ENCODE data around the gene PALM2AKAP2.

Gene PALM2AKAP2

DNA sequence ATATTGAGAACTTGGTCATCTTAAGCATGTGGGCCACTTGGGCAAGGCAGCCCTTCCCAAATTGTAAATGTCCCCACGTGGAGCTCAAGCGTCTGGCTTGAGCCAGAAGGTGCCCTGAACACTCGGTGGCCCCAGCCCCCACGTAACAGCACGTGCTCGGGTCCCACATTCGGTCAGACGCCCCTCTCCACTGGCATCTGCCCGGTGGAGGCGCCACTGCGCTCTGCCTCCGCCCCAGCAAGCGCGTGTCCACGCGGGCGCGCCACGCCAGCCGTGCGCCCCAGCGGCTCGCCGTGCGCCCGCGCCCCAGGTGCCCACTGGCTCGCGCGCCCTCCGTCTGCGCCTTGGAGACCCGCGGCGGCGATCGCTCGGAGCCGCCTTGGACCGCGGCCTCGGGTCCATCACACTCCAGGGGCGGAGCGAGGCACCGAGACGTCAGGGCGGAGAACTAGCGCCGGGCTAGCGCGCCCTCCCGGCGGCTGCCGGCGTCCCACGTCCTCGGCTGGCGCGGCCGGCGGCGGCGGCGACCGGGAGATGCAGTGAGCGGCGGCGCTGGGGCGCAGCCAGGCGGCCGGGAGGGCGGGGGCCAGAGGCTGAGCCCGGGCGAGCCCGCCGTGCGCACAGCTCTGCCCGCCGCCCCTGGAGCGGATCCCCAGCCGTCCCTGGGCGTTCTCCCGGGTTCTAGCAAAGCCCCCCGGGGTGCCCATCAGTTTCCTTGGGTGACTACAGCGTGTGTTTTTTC lies at the start of gene PALM2AKAP2:
TSS of gene PALM2AKAP2 (plus strand) at position 488 of the 742 bp plus-strand sequence. CDS start 291 bp downstream, outside the sequence.
- no peak for DNase-seq

DNA sequence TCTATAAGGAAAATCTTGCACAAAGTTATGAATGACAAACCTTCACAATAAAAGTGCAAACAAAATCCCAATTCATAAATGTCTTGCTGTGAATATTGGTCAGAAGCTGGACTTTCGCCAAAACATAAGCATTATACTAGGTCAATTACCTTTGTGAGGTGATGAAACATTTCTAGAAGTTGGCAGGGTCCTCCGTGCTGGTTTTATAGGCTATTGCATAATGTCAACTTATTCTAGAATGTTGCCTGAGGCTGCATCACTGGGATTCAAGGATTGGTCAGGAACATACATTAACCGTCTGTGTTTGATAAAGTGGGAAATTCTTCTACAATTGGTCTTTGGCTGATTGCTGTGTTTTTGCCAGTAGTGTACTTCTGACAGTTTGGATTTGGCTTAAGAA lies 49.8 kb upstream of the PALM2AKAP2 start:
- no peak for DNase-seq

DNA sequence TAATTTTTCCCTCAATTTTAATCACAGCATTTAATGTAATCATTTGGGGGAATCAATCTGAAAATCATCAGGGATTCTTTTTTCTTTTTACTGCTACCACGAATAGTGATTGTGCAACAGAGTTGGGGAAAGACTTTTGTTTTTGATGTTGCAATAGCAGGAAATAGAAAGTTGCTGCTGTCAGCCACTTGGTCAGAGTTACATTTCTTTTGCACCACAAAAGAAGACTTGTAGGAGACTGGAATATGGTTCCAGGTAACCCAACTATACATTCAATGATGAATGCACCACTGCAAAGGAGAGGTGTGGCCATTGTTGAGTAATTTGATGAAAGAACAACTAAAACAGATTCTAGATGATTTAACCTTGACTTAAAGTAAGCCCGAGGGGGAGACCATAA lies 46.3 kb upstream of the PALM2AKAP2 start:
- DNase-seq: no peak

DNA sequence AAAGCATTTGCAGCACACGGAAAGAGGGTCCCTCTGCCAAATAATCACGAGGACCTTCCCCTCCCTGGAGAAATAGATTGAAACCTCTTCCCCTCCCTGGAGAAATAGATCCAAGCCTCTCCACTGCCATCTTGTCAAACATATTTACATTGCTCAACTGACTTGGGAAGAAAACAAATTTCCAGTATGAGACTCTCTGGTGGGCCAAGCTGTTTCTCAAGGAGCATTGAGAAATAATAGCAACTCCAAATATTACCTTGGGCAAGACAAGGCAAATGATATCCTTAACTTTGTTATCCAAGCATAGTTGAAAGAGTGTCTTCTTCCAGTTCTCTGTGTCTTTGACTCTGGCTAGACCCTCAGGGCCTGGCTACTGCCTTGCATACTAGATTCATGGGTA lies 45.2 kb upstream of the PALM2AKAP2 start:
- no peak for DNase-seq

DNA sequence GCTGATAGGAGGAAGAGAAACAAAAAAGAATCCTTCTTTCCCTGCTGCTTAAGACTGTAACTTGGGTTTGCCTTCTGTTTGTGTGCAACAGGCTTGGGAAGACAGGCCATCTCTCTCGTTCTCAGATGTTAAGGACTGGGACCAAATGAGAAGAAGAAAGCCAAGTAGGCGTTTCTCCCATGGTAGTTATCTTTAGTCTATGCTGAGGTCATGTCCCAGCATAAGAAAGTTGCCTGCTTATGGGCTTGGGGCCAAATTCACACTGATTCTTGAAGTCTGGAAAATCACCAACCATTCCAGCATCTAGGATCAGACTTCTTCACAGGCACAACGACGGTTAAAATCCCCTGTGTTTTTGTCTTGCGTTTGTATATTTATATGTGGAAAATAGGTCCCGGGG lies 44.2 kb upstream of the PALM2AKAP2 start:
- DNase-seq: no peak

DNA sequence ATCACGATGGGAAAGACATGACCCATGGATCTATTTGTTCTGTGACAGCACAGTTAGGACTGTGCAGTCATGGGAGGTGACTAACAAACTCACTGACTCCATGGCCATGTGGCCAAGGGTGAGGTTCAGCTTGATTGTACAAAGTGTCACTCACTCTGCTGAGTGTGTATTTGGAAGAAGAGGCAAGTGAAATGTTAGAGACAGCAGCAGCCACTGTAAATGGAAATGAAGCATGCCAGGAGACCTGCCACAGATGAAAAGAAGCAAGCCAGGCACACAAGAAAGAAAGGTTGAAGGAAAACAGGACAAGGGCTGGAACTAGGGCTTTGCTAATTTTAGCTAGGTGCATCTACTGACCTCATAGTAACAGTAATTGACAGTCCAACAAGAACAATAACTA lies 42.7 kb upstream of the PALM2AKAP2 start:
- no peak for DNase-seq

DNA sequence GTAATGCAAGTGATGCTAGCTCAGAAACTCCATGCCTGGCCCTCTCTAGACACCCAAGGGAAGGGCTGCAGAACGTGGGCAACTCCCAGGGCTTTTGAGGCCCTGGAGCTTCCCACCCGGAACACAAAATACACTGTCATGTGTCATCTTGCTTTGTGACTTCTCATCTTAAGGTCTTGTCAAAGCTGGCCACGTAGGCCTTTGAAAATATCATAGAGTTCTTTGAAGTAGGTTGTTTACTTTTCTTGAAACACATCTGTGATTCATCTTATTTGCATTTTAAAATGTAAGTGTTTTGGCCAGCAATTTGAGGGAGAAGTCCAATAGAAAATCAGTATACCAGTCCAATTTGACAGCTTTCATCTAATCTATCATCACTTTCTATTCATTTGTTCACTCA lies 40.2 kb upstream of the PALM2AKAP2 start:
- DNase-seq: no peak

DNA sequence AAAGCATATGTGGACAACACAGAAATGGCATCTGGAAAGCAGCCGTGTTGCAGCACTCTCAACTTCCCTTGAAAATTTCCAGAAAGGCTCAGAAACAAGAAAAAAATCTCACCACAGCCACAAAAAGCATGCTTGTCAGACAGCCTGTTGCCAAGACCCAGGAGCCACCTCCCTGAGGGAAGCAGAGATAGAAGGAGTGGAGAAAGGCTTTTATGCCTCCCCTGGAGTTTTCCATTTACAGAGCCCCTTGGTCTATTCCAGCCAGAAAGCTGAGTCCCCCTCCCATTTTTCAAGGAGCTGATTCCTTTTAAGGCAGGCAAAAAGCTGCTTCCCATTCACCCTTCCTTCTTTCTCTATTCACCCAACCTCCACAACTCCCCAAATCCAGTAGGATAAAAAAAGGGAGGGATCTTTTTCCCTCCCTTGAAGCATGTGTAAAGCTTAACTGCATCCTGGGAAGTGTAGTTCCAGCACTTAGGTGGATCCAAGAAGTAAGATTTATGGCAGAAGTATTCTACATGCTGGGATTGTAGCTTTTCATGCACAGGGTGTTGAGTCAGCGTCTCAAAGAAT lies 37.1 kb upstream of the PALM2AKAP2 start:
- DNase-seq: no peak

DNA sequence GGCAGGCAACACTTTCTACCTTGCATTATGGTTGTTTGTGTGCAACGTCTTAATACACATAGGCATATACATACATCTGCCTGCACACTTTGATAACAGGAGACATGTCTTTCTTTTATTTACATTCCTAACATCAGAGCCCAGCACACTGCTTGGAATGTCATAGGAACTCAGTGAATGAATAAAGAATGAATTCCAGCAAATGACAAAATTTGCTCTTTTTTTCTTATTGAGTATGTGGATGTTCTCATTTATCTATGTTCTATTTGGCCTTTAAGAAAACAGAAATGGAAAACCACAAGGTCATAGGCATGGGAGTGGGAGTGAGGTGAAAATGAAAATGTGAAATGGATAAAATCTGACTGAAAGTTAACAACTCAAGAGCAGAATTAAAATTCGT lies 36.3 kb upstream of the PALM2AKAP2 start:
- no peak for DNase-seq

DNA sequence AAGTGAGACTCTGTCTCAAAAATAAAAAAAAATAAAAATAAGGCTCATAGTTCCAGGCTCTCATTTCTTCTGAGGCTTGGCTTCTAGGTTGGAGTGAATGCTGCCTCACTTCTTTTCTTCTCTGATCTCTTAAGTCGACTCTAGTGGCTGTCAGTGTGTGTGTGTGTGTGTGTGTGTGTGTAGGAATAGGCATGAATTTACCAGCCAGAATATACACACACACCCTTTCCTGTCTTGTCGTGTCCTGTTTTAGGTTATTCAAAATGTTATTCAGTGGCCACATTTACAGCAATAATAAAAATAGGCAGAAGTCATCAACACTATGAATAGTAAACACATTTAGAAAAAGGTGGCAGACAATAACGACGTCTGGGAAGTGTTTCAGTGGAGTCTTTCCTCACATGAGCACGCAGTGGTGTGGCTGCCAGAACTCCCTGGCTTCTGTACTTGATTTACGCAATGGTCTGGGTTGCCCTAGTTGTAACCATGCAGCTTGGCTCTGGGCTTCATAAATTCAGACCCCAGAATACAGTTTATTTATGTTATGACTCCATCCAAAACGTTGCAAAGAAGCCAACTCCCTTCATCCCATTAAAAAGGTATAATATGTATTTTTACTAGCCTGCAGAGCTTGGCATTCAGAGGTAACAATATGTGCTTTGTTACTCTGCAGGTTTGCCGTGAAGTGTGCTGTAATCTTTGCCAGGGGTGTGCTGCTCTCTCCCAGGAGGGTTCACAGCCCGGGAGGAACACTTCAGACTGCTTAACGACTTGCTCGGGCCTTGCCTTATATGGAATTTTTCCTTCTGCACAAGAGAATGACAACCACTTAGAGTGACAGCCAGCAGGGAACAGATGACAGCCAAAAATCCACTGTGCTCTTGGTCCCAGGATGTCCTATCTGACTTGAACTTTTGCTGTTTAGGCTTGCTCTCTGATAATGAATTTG lies 34.4 kb upstream of the PALM2AKAP2 start:
- no peak for DNase-seq

DNA sequence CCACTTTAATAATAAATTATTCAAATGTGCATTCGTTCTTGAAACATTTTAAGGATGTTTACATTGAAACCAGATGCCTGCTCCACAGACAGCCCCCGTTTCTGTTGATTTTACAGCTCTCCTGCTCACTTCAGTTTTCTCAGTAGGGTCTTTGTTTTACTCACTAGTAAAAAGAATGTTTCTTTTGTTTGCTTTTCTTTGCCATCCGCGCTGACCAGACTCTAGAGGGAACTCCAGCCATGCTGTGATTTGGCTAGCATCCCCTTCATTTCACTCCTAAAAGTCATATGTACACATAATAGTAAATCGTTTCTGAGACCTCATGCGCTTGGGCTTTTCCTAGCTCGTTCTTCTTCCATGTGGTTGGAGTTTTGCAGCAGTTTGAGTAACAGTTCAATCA lies 28.7 kb upstream of the PALM2AKAP2 start:
- DNase-seq: no peak

DNA sequence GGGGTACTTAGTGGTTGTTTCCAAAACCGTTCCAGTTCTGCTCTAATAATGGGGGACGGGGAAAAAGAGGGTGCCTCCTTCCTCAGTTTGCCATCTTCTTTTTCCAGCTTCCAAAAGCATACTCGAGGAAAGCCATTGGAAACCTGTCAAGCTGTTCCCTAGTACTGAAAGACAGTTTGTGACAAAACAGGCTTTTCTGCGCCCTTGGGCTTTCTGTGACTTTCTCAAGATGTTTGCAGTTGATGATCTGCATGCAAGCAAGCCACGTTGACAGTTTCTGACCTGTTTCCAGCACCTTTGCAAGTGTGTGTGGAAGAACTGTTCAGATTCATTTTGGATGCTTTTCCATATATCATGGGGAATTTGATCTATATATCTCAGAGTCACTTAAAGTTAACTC lies 26.7 kb upstream of the PALM2AKAP2 start:
- DNase-seq: no peak

DNA sequence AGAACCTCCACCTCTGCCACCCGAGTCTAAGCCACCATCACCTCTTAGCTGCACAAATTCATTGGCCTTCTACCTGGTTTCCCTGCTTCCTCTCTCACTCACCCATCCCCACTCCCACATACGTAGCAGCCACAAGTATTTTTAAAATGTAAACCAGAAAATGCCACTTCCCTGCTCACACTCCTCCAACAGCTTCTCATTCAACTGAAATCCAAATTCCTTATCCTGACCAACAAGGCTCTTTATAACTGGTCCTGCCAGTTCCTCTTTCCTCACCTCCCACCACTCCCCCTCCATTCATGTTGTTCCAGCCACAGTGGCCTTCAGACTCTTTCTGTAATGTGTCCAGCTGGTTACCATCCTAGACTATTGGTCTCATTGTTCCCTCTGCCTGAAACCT lies 25.0 kb upstream of the PALM2AKAP2 start:
- no peak for DNase-seq

DNA sequence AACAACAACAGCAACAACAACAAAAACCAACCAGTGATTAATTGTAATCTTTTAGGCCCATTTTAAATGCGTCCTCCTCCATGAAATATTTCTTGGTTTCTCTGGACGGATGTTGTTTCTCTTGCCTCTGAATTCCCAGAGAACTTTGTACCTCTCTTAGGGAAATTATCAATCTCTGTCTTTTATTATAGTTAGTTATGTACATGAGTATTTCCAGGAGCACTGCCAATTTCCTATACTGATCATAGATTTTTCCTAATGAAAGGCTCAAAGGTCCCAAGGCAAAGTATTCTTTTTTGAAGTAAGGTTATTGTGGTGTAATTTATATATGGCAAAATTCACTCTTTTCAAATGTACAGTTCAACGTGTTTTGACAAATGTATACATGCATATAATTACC lies 20.4 kb upstream of the PALM2AKAP2 start:
- DNase-seq: no peak

DNA sequence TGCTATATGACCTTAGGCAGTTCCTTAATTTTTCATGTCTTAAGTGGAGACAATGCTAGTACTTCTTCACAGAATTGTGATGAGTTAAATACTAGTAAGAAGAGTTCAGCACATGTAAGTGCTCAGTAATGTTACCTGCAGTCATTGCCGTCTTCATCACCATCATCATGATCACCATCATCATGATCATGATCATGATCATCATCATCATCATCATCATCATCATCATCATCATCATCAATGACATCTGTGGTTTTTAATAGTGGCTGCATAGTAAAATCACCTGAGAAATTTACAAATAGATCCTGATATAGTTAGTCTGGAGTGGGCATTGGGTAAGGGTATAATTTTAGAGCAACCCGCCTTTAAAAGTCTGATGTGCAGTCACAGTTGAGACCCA lies 14.7 kb upstream of the PALM2AKAP2 start:
- no peak for DNase-seq

DNA sequence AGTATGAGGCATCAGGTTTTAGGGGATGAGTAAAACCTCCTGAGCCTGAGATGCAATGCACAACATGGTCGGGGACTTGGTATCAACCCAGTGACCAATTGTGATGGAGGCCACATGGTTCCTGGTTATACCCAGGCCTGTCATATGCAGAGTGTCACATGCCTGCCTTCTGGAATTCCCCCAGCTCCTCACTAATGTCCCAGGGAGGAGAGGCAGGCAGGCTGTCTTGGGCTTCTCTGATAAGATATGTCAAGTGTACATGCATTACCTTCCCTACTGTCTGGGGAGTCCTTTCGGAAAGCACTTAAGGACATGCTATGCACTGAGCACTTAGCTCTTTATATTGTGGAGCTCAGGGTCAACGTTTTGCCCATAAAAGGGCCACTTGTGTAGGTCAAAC lies 14.2 kb upstream of the PALM2AKAP2 start:
- no peak for DNase-seq

DNA sequence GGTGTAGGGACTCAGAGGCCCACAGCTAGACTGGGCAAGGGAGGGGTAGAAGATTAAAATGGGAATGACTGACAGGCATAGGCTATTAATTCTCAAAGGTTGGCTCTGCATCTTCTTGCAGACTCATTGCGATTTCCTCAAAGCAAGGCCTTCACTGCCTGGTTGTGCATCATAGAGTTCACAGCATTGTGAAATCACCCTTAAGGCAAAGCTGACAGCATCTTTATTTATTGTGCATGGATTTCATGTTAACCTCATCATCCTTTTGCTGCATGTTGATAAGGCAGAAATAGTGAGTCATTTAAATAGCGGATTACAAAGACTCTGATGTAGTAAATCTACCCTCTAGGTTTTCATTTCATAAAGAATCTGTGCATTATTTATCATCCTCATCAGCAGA lies 13.6 kb upstream of the PALM2AKAP2 start:
- no peak for DNase-seq

DNA sequence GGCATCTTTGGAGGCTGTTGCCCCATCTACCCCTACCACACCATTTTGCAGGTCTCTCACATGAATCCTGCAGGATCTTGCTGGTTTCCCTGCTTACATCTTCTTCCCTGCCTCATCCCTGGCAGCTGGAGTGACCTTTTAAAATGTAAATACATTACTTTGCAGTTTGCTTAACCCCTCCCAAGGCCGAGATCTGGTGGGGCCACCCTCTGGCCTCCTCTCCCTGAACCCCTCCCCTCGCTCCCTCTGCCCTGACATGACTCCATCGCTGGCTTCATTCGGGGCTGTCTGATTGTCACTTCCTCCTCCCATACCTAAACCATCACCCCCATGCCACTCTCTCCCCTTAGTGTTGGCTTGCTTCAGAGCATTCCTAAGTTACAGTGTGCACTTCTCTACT lies 12.6 kb upstream of the PALM2AKAP2 start:
- no peak for DNase-seq

DNA sequence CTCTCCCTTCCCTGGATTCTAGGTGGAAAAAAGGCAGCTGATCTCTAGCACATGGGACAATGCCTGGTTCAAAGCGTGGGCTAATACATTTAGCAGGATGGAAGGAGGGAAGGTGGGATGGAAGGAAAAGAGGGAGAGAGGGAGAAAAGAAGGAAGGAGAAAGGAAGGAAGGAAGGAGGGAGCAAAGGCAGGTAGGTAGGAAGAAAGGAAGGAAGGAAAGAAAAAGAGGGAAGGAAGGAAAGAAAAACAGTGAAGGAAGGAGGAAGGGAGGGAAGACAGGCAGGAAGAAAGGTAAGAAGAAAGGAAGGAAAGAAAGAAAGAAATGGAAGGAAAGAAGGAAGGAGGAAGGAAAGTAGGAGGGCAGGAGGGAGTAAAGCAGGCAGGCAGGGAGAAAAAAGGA lies 12.2 kb upstream of the PALM2AKAP2 start:
- no peak for DNase-seq

DNA sequence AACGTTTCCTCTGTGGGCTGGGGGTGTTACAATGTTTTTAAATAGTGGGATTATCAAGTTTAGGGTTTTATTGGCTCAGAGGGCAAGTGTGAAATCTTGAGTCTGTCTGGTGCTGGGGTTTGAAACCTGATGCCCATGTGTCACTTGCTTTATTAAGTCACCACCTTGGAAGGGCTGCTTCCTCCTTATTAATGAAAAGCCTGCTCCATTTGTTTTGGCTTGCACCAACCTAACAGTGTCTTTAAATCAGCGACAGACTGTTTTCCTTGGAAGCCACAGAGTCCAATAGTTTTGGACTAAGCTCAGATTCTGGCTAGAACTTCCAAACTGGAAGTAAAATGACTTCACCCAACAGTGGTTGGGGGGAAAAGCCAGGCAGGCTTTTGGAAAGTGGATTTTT lies 10.7 kb upstream of the PALM2AKAP2 start:
- DNase-seq: no peak

DNA sequence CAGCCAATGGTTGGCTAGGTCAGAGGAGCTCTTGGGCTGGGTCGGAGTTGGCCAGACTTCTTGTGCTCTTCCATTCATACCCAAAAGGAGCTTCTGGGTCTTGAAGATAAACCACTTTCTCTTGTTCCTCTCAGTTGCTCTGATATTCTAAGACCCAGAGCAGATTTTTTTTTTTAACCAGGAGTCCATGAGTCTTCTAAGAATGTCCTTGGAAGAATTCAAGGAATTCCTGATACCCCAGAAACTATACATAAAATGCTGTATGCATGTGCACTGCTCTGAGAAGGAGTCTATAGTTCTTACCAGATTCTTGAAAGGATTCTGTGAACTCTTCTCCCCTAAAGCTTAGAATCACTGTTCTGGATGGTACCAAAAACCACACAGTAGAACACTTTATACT lies 9.9 kb upstream of the PALM2AKAP2 start:
- DNase-seq: no peak

DNA sequence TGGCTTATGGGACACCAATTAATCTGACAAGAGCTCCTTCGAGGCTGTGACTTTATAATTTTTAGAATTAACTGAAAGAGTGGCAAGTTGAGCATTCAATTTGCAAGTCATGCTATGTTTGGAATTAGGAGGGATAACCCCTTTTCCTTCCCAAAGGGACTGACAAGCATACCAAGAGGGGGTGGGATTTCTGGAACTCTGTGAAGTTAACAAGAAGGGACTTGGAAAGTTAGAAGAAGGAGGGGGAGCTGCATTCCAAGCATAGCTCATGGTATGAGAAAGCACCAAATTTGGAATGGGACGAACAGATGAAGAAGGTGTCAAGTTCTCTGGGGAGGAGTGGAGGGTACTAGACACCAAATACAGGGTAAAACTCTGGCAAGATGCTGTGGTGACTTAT lies 8.9 kb upstream of the PALM2AKAP2 start:
- no peak for DNase-seq

DNA sequence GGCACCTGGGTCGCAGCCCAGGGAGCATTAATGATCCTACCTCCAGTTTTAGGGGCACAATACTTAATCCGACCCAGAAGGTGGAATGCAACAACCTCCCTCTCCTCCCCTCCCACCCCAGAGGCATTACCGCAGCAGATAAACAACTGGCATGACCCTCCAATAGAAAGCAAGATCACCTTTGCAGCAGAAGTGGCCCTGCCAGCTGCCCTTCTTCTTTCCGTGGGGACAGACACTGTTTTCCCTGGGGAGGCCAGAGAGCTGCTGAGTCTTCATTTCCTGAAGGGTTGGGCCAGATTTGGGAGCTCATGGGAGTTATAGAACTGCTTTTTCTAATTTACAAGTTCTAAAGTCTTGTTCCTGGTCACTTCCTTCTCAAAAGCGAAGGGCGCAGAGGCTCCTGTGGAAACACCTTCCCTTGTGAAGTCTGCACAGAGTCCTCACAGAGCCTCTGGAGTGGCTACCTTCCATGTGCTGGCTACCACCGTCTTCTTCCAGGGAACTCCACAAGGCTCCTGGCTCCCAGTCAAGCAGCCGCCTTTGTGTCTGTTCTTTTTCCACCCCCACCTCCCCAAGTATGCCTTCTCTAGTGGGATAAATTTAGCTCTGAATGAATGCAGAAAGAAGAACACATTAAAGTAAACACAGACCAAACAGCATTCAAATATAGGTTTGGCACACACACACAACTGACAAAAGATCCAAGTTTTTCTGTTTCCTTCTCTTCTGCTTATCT lies 8.0 kb upstream of the PALM2AKAP2 start:
- no peak for DNase-seq

All from CD4-positive, alpha-beta T cell treated with Interleukin-4 for 1 hour (primary cell).